ACC112 (cell line): Measurements from ENCODE around the gene DNAJC11.

Source experiments
- H2AFZ ChIP-seq: fragments of 200-600 bp; sonication (generic); one replicate; pipeline ENCODE4 v1.6.0; 2017; ENCODE audit warnings: antibody characterized with exemption, low read length; ENCODE audit not compliant: unreplicated experiment
- H3K27ac ChIP-seq: fragments of 200-600 bp; sonication (generic); 2 replicates; pipeline ENCODE4 v1.5.1; 2014; ENCODE audit warnings: low read depth, mild to moderate bottlenecking, antibody characterized with exemption, low read length, moderate library complexity
- H3K27me3 ChIP-seq: fragments of 200-600 bp; sonication (generic); 2 replicates; pipeline ENCODE4 v1.6.1; 2014; ENCODE audit warnings: mild to moderate bottlenecking, antibody characterized with exemption, low read length, moderate library complexity, mixed read lengths; ENCODE audit not compliant: insufficient read depth
- H3K36me3 ChIP-seq: fragments of 200-600 bp; sonication (generic); 2 replicates; pipeline ENCODE4 v1.6.1; 2016; ENCODE audit warnings: mild to moderate bottlenecking, antibody characterized with exemption, low read length, moderate library complexity, mixed read lengths; ENCODE audit not compliant: insufficient read depth
- H3K4me1 ChIP-seq: fragments of 200-600 bp; sonication (generic); one replicate; pipeline ENCODE4 v1.6.1; 2016; ENCODE audit warnings: low read length, mixed read lengths; ENCODE audit not compliant: insufficient read depth, unreplicated experiment, control insufficient read depth
- H3K4me3 ChIP-seq: fragments of 200-600 bp; sonication (generic); 2 replicates; pipeline ENCODE4 v1.5.1; 2014; ENCODE audit warnings: mild to moderate bottlenecking, low read depth, low read length
- H3K79me2 ChIP-seq: fragments of 200-600 bp; sonication (generic); one replicate; pipeline ENCODE4 v1.6.0; 2016; ENCODE audit warnings: low read length; ENCODE audit not compliant: control insufficient read depth, unreplicated experiment, insufficient read depth

DNAJC11 gene

DNA sequence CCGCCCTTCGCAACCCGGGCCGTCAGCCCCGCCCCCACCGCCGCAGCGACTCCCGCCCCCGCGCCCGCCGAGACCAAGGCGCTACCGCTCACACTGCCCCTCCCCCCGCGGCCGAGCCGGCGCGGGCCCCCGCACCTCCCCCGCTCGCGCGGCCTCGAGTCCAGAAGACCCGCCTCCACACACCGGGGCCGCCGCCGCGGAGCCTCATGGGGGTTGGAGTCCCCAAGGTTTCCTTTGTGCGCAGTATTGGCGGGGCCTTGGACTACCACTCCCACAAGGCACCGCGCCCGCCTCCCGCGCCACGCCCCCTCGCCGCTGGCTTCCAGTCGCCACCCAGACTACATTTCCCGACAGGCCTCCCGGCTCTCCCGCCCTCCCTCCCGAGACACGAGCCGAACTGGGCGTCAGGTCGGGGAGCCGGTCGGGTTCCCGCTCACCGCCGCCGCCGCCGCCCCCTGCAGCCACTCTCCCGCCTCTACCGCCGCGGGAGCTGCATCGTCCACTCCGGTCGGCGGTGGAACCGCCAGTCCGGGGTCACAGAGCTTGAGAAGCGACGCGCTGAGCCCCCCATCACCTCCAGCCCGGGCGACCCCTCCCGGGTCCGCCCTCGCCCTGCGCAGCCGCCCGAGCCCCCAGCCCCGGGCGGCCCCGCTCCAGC is 88.1 kb downstream of the DNAJC11 start, which contains the start of gene PHF13:
Gene PHF13 (plus strand): TSS at position 371 of the 658 bp plus-strand sequence. CDS start 336 bp downstream, outside the sequence.
- Histone ChIP-seq H2AFZ (peak within 1 kb of the TSS; percentile 67), H3K27ac (peak within 1 kb of the TSS; percentile 59), H3K79me2 (peaks cover 51% of the 10 kb centered on the region)

DNA sequence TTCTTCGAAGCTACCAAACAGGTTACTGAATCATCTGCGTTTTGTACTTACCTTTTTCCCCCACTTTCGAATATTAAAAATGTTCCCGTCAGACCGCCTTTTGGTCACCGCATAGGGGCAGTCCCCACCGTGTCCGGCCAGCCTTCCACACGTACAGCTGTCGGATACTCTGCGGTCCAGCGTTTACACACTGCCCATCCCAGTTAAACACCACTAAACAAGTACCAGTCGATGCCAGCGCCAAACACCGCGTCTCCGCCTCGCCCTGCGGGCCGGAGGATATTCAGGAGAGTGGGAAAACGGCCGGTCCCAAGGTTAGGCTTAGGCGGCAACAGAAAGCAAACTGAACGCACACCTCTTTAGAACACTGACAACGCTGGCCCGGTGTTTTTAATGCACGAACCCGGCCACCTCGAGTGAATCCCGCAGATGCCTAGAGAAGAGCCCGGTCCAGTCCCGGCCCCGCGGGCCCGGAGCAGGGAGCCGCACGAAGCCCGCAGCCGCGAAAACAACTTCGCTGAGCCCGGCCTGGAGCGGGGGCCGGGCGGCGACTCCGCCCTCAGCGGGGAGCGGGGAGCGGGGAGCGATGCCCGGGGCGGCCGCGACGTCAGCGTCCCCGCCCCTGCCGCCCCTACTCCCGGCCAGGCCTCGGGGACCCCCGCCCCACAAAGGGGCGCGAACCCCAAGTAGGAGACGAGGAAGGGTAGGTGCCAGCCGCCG is 88.8 kb downstream of the DNAJC11 start:
- Histone ChIP-seq H3K79me2 (peaks cover 45% of the 10 kb centered on the region), H3K36me3 (no peaks in the 10 kb centered on the region), H3K4me3 (peak overlapping the region; percentile 99), H3K27me3 (no peaks in the 10 kb centered on the region), H3K27ac (peak overlapping the region; percentile 59), H2AFZ (peak overlapping the region; percentile 67), H3K4me1 (peaks cover 3% of the 10 kb centered on the region)

More for the DNA sequence above, 88.1 kb downstream of the DNAJC11 start, which contains the start of gene PHF13:
- no peaks in the 10 kb centered on the region for H3K36me3 ChIP-seq
- no peaks in the 10 kb centered on the region for H3K27me3 ChIP-seq
- H3K4me1 ChIP-seq, result peaks cover 3% of the 10 kb centered on the region
- H3K4me3 ChIP-seq, result peak within 1 kb of the TSS; percentile 99

DNA sequence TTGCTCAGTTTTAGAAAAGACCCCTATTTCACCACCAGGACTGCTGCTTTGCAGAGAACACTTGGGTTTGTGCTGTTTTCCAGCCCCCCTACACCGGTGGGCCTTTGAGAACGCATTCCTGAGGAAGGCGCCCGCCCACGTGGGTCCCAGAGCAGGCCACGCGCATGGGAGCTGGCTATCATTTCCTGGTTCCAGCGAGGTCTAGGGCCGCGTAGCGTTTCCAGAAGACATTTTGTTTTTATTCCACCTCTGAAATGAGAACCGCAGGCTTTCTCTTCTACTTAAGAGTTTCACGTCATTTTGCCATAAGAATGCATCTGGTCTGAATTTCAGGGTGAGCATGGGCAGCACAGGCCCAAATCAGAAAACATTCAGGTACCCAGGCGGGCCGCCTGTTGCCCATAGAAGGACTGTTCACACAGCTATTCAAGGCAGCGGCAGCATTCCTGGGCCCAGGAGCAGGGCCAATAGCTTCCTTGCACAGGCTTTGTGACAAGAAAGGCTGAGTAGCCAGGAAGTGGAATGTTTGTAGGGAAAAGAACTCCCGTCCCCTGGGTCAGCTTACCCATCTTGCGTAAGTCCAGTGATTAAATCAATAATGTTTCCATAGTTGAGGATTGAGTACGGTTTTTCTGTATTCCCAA is 97.6 kb downstream of the DNAJC11 start:
- H3K27ac ChIP-seq, result peak overlapping the region; percentile 99
- H3K27me3 ChIP-seq, result no peaks in the 10 kb centered on the region
- peak overlapping the region; percentile 95 for H3K4me3 ChIP-seq

DNA sequence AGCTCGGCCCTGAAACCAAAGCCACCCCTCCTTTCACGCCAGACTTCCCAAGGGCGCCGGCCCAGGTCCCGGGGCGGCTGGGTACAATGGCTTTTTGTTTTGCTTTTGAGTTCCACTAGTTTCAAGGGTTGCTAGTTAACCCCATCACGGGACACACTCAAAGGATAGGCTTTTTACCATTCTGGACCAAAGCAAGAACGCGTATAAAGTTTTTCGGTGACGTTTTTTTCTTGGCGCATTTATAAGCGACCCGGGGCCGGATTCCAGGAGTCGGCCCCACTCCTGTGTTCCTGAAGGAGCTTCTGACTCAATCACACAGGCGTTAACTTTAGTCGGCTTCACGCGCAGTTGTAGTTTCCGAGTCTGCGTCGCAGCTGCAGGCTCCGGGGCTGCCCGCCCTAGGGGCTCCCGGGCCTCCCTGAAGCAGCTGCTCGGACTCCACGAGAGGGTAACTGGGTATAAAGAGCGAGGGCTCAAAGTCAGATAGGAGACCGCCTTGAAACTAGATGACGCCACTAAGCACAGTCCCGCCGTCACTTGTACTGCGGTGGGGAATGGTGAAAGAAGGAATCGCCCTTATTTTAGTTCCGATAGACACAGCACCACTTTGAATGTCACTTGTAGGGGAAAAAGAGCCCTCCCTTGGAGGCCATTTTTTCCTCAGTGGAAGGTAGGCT is 98.2 kb downstream of the DNAJC11 start:
- H3K27me3 ChIP-seq, result no peaks in the 10 kb centered on the region
- peaks cover 27% of the 10 kb centered on the region for H3K4me1 ChIP-seq
- H2AFZ ChIP-seq, result peak overlapping the region; percentile 81
- H3K79me2 ChIP-seq, result peaks cover 38% of the 10 kb centered on the region
- H3K36me3 ChIP-seq, result no peaks in the 10 kb centered on the region
- peak overlapping the region; percentile 99 for H3K27ac ChIP-seq
- peak overlapping the region; percentile 95 for H3K4me3 ChIP-seq

More for the DNA sequence above, 97.6 kb downstream of the DNAJC11 start:
- Histone ChIP-seq H3K36me3 (no peaks in the 10 kb centered on the region), H3K4me1 (peaks cover 24% of the 10 kb centered on the region), H2AFZ (peak overlapping the region; percentile 81), H3K79me2 (peaks cover 34% of the 10 kb centered on the region)

DNA sequence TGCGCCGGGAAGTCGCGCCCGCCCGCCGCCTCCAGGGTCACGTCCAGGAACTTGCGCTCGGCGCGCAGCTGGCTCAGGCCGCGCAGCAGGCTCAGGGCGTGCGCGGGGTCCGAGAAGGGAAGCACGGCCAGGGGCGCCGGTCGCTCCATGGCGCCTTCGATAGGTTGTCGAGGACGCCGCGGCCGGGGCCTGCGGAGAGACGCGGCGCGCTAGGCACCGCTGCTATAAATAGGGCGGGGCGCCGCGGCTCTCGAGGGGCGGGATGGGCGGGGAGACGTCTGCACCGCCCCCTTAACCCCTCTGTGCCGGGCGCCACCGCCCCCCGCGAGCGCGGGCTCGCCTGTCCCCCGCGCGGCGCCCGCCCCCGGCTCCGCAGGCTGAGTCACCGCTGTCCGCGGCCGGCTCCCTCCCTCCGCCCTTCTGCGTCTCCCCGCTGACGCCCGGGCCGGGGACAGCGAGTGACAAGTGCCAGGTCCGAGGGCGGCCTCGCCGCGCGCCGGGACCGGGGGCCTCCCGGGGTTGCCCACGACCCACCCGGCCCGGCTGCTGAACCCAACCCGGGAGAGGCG is 98.9 kb downstream of the DNAJC11 start, which contains the start of gene KLHL21:
Gene KLHL21 (minus strand): TSS at position 201 of the 569 bp plus-strand sequence. CDS start 52 bp downstream, at position 149.
- H2AFZ ChIP-seq, result peak within 1 kb of the TSS; percentile 81

DNA sequence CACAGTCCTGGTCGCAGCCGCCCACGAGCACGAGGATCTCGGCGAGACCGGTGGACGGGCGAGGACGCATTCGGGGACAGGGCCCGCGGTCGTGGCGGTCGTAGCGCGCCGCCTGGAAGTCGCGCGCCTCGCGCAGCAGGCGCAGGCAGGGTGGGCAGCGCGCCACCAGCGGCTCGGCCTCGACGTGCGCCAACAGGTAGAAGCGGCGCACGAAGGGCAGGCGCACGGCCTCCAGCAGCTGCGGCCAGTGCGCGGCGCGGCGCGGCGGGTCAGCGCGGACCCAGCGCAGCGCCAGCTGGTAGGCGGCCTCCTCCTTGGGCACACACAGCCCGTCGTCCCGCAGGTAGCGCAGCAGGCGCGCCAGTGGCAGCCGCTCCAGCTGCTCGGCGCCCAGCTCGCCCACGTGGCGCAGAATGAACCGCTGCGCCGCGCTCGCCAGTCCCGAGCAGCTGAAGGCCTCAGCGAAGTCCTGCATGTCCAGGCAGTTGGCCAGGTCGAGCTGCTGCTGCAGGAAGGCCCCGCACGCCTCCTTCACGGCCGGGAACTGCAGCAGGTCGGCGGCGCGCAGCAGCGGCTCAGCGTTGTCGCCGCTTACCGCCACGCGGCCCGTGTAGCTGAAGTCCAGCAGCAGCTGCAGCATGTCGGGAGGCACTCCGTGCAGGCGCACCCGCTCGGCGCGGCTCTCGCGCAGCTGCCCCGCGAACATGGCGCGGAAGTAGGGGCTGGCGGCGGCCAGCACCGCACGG is 99.5 kb downstream of the DNAJC11 start:
- H3K4me3 ChIP-seq, result peak overlapping the region; percentile 95
- H3K79me2 ChIP-seq, result peaks cover 50% of the 10 kb centered on the region
- peaks cover 37% of the 10 kb centered on the region for H3K4me1 ChIP-seq
- H2AFZ ChIP-seq, result no peak overlapping the region
- peak overlapping the region; percentile 99 for H3K27ac ChIP-seq
- no peaks in the 10 kb centered on the region for H3K27me3 ChIP-seq
- H3K36me3 ChIP-seq, result peaks cover under 1% of the 10 kb centered on the region; the same call in 1 of the 2 replicates

More for the DNA sequence above, 98.9 kb downstream of the DNAJC11 start, which contains the start of gene KLHL21:
- peaks cover 44% of the 10 kb centered on the region for H3K79me2 ChIP-seq
- H3K27ac ChIP-seq, result peak within 1 kb of the TSS; percentile 99
- peak within 1 kb of the TSS; percentile 95 for H3K4me3 ChIP-seq
- H3K27me3 ChIP-seq, result no peaks in the 10 kb centered on the region
- no peaks in the 10 kb centered on the region for H3K36me3 ChIP-seq
- H3K4me1 ChIP-seq, result peaks cover 31% of the 10 kb centered on the region

DNA sequence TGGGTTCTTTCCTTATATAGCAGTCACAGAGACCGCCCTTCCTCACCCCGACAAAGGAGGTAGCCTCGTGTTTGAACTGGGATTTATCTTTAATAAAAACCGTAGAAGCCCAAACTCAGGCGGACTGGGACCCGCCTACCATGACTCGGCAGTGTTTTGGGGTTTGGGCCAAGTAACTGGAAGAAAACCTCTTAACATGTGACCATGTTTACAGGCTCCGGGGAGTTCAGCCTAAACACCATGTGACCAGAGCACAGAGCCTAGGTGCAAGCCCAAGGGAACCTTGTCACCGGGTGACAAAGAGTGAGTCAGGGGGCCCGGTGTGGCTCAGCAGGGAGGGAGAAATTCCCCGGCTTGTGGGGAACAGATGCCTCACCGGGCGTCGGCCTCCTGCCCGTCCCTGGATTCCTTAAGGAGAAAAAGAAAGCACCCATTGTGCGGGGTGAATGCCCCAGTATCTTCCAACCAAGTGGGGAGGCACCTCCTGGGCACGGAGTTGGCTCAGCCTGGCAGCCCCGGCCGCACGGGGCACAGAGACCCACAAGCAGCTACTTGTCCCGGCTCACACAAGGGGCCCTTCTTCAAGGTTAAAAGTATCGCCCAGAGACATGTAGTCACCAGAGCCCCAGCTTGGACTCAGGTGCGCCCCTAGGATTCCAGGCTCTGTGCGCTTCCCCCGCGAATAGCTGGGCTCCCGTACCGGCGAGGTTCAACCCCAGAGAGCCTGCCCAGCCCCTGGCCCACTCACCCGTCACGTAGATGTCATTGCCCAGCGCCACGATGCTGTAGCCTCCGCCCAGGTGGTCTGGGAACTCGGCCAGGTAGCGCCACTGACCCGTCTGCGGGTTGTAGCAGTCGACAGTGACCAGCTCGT is 100.3 kb downstream of the DNAJC11 start:
- H3K27ac ChIP-seq, result peak overlapping the region; percentile 99
- H2AFZ ChIP-seq, result no peak overlapping the region
- H3K79me2 ChIP-seq, result peaks cover 58% of the 10 kb centered on the region

DNA sequence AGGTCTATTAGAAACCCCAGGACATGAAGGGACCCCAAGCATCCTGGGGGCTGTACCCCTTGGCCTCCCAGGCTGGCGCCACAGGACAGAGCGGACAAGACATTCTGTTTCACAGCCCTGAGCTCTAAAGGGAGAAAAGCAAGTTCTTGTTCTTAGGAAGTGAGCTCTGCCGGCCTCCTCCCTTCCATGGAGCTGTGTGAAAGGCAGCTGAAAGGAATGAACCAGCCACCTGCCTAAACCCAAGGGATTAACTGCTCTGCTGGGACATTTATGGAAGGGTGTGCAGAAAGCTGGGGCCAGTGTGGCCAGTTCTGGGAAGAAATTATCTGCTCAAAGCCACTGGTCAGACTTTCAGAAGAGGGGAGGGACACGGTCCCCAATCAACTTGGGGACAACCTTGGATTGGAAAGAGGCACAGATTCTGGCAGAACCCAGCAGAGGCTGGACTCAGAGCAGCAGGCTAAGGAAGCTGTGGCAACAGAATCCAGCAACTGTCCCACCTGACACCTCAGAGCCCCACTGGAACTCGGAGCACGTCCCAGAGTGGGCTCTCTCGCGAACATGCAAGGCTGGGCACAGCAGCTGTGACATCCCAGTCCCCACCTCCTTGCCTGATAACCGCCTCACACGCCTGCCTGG is 101.1 kb downstream of the DNAJC11 start:
- peak overlapping the region; percentile 99 for H3K27ac ChIP-seq
- peaks cover 4% of the 10 kb centered on the region; the same call in 1 of the 2 replicates for H3K36me3 ChIP-seq
- no peak overlapping the region for H2AFZ ChIP-seq
- H3K79me2 ChIP-seq, result peaks cover 66% of the 10 kb centered on the region
- peaks cover 38% of the 10 kb centered on the region for H3K4me1 ChIP-seq
- H3K4me3 ChIP-seq, result peak overlapping the region; percentile 95
- H3K27me3 ChIP-seq, result no peaks in the 10 kb centered on the region

More for the DNA sequence above, 100.3 kb downstream of the DNAJC11 start:
- Histone ChIP-seq H3K36me3 (peaks cover 4% of the 10 kb centered on the region; the same call in 1 of the 2 replicates), H3K4me3 (peak overlapping the region; percentile 95), H3K4me1 (peaks cover 38% of the 10 kb centered on the region), H3K27me3 (no peaks in the 10 kb centered on the region)
